Stimulated activated CD4-positive, alpha-beta T cell treated with anti-CD3 and anti-CD28 coated beads, Interleukin-2, amount 100 ng/mL, for 4 hours (primary cell): Measurements from ENCODE around the gene NCOA6.
A peak's percentile ranks its signal among the peaks of the same experiment; 100 is the strongest.
"Not testable (repeated sequence)": the region's sequence is repeated elsewhere in the genome, so short reads cannot be mapped to it uniquely, and the experiment has no call there.

Experiments
- DNase-seq: peaks from one replicate; pipeline ENCODE4 v3.0.0-alpha.2; 2020; ENCODE audit warnings: low read depth

NCOA6 gene

GRCh38 chr20:34719242-34720017 is 106.0 kb downstream of the NCOA6 start:
- not testable (repeated sequence) for DNase-seq

DNA sequence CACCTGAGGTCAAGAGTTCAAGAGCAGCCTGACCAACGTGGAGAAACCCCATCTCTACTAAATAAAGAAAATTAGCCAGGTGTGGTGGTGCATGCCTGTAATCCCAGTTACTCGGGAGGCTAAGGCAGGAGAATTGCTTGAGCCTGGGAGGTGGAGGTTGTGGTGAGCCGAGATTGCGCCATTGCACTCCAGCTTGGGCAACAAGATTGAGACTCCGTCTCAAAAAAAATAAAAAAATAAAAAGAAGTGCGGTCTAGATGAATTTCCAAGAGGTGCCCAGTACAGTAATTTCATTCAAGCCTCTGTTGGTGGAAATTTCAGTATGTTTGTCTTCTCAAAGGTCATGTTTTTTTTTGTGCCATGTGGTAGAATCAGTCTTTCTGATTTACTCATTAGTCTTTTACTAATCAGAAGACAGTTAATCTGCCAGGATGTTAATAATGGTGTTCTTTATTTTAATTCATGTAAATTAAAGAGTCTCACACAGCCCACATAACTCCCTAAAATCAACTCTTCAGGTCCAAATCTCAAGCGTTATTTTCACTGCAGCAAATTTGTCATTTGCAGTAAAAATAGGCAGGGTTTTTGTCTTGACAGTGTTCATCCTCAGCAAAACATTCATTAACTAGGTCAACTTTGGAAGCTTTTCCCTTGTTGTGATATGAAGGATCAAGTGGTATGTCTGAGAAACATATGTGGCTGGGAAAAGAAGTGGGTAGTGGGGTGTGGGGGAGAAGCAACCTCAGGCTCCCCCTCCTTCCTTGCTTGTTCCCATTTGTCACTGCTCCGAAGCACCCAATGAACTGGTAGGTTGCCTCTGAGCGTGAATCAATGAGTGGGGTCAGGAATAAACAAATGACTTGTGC is 108.0 kb downstream of the NCOA6 start:
- no peak for DNase-seq

- DNase-seq, result no peak
Measured at GRCh38 chr20:34716921-34717229, 108.6 kb downstream of the NCOA6 start.

GRCh38 chr20:34715384-34715783 is 110.1 kb downstream of the NCOA6 start:
- no peak for DNase-seq

- DNase-seq, result not testable (repeated sequence)
Measured at GRCh38 chr20:34713944-34714515, 111.4 kb downstream of the NCOA6 start.

- no peak for DNase-seq
Measured at GRCh38 chr20:34713194-34713943, 112.1 kb downstream of the NCOA6 start.

DNA sequence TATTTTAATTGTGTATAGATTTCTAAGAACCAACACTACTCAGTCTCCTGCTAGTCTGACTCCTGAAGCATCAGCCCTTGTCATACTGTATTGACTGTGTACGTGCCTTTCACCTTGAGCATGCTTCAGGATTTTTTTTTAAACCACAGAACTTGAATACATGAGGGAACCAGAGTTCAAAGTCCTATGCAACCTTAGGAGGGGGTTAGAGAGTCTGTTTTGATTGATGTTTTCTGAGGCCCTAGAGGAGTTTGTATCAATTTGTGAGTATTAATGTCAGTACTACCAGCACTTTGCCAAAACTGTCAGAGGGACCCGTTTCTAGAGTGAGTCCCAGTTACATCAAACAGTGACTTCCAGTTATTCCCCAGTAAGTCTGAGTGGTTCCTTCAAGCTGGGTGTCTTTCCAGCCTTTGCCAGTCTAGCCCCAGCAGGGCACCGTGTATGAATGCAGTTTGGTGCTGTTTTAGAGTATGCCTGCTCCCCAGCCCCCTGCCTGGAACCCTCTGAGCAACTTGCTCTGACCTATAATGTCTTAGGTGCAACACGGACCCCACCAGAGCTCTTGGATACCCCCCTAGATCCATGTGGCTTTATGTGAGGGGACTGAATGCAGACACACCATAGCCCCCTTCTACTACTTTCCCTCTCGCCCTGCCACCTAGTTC is 112.8 kb downstream of the NCOA6 start:
- no peak for DNase-seq

GRCh38 chr20:34711813-34712430 is 113.5 kb downstream of the NCOA6 start:
- no peak for DNase-seq

DNA sequence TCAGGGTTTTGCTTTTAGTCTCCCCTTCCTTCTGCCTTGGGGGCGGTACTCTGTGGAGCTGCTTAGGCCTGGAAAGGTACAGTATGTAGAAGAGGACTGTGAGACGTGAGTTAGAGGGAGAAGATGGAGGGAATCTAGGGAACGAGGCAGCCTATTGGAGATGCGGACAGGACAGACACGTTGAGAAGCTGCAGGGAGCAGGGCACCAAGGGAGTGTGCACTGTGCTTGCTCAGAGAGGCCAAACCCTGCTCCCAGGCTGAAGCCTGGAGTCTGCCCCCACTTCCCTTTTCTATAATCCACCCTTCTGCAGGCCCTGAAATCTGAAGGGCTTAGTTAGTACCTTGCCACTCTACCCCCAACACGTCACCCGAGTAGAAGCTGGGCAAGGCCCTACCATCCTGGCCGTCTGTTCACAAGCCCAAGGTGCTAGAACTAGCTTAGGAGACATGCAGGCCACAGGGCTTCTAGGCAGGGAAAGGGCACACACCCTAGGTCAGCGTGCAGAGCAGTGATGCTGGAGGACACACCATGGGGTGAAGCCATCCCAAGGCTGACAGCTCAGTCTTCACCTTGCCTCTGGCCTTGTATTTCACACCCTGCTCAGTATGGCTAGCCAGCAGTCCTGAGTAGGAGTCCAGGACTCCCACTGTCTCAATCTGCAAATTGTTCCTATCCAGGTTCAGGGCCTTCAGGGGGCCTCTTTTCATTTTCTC is 114.4 kb downstream of the NCOA6 start:
- DNase-seq, result no peak

DNA sequence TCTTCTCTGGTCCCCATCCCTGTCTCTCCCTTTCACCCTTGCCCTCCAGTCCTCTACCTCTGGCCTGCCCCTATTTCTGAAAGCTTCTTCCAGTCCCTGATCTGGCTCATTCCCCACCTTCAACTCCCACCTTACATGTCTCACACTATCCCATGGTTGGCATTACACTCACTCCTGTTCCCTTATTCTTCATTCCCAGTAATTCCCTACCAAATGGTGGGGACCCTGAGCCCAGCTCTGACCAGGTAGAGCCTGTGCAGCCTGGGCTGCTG is 114.9 kb downstream of the NCOA6 start:
- no peak for DNase-seq

DNA sequence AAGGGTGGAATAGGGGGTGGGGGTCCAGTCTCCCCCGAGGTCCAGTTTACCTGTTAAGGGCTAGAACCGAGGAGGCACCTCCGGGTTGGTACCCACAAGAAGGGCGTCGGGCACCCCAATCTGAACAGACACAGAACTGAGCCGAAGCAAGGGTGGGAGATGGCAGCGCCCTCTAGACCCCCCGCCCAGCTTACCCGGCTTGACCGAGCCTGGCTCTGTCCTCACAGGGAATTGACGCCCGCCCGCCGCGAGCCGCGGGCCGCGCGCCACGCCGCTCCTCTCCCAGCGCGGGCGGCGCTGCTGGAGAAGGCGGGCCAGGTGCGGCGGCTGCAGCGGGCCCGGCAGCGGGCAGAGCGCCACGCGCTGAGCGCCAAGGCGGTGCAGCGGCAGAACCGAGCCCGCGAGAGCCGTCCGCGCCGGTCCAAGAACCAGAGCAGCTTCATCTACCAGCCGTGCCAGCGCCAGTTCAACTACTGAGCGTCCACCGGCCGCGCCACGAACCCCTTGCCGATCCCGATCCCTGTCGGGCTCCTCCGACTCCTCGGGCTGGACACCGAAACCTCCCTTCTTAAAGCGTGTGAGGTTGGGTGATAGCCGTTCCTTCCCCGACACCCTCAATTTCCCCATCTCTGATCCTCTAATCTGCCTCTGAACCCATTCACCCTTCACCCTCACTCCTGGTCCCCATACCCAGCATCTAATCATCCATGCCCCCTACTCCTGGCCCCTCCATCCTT is 115.5 kb downstream of the NCOA6 start:
- DNase-seq, result peak; percentile 39

DNA sequence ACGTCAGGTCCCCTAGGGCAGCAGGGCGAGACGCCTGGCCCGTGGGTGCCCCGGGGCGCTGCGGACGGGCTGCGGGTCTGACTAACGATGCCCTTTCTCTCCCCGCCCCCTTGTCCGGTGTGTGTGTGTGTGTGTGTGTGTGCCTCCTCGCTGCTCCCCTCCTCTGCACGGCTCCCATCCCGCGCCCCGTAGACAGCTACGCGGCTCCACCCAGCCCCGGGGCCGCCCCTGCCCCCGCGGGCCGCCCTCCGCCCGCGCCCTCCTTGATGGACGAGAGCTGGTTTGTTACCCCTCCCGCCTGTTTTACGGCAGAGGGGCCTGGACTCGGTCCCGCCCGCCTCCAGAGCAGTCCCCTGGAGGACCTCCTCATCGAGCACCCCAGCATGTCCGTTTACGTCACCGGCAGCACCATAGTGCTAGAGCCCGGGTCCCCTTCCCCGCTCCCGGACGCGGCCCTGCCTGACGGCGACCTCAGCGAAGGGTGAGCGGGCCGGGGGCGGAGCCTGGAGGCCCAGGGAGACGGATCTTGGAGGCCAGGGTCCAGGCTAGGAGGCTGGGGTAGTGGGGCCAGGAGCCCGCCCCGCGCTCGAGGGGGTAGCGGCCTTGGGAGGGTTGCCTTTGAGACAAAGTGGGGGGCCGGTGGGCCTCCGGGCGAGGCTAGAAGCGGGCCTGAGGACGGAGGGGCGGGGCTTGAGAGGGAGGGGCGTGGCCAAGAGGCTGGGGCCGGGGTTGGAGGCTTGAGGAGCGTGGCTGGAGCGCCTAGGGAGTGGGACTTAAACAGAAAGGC is 116.2 kb downstream of the NCOA6 start:
- DNase-seq, result peak; percentile 57

DNA sequence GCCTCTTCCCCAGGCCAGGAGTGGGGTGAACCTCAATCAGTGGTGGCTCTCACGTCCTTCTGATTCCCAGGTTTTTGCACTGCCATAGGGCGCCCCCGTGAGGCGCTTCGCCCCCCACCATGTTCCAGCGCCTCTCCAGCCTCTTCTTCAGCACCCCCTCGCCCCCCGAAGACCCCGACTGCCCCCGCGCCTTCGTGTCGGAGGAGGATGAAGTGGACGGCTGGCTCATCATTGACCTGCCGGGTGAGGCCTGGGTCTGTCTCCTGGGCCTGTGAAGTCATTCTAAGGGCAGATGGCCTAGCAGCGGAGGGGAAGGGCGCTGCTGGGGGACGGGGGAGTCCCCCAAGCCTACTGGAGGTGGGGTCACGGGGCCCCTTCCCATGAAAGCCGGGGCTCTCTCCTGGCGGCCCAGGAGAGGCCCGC is 116.8 kb downstream of the NCOA6 start:
- no peak for DNase-seq

GRCh38 chr20:34706912-34707784 is 118.3 kb downstream of the NCOA6 start:
- DNase-seq, result no peak

- no peak for DNase-seq
Measured at GRCh38 chr20:34706302-34706875, 119.1 kb downstream of the NCOA6 start.

- DNase-seq, result no peak
Measured at GRCh38 chr20:34705397-34706301, 119.8 kb downstream of the NCOA6 start.

DNA sequence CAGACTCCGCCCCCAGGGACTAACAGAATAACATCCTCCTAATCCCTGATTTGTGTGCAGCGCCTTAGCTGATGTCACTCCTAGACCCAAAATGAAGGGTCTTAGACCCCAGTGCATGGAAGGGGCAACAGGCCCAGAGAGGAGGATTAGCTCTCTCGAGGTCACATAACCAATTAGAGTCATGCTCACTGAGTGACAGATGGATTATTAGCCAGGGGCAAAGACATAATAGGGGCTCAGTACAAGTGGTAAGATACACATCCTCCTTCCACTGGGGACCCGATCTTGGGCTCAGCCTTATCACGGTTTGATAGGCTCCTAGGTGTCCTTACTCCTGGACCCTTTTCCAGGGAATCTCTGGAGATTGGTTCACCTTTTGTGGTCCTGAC is 120.4 kb downstream of the NCOA6 start:
- DNase-seq, result no peak
